Urinary bladder (tissue), 4 donors: ENCODE results near the gene BRMS1. TPM values are rescaled to one million over a fixed set of nuclear protein-coding genes. Genes with fewer than 3 reads are reported as not detected.

Experiments
- DNase-seq: peaks from one replicate; pipeline ENCODE4 v3.0.0-alpha.2; 2015; ENCODE audit errors: extremely low spot score
- H3K27ac ChIP-seq: one replicate; pipeline ENCODE4 v1.5.1; 2013; ENCODE audit warnings: low read depth, mild to moderate bottlenecking, moderate library complexity
- H3K36me3 ChIP-seq: one replicate; pipeline ENCODE4 v1.6.1; 2013; ENCODE audit warnings: mild to moderate bottlenecking, moderate library complexity; ENCODE audit not compliant: insufficient read depth
- H3K4me1 ChIP-seq: one replicate; pipeline ENCODE4 v1.6.1; 2013; ENCODE audit warnings: mild to moderate bottlenecking, moderate library complexity; ENCODE audit not compliant: insufficient read depth
- H3K4me3 ChIP-seq: one replicate; pipeline ENCODE4 v1.5.1; 2013; ENCODE audit warnings: low read depth, low read length
- WGBS: extraction: QIAGEN DNeasy Blood & Tissue Kit; methylation state at CpG from one replicate; pipeline ENCODE4 v1.1.7; 2013; 5-methylcytosine and 5-hydroxymethylcytosine counted together
- polyA plus RNA-seq: library from polyadenylated mRNA; stranded (reverse); fragments of 200-250 nt; gene quantifications from one replicate; pipeline ENCODE4 v1.2.3, GENCODE V29; 2013
- total RNA-seq: library from RNA; depleted of rRNA; stranded (reverse); fragments of >200 nt; gene quantifications from one replicate; pipeline ENCODE4 v1.2.3, GENCODE V29; 2014
- donor health status: healthy with polysubstance abuse.
- donor health status: healthy.

Gene BRMS1
- total and polyA plus RNA-seq, 2 donors = 13.6 to 37.3 TPM

GRCh38 chr11:66299186-66299585 is 45.7 kb downstream of the BRMS1 start:
- Histone ChIP-seq H3K4me3 (no peak overlapping the region), H3K36me3 (no peaks in the 10 kb centered on the region), H3K27ac (no peak overlapping the region), H3K4me1 (no peaks in the 10 kb centered on the region)
- 63% methylated on average over 3 of the region's 3 CpGs for WGBS
- DNase-seq = no peak

- H3K36me3 ChIP-seq = no peaks in the 10 kb centered on the region
- WGBS = 49% methylated on average over 8 of the region's 8 CpGs
- no peaks in the 10 kb centered on the region for H3K4me1 ChIP-seq
- no peak overlapping the region for H3K4me3 ChIP-seq
- no peak for DNase-seq
- H3K27ac ChIP-seq = no peak overlapping the region
Measured at GRCh38 chr11:66297610-66298009, 47.3 kb downstream of the BRMS1 start.

GRCh38 chr11:66294626-66295620 is 50.0 kb downstream of the BRMS1 start:
- no peak overlapping the region for H3K4me3 ChIP-seq
- WGBS = 87% methylated on average over 123 of the region's 123 CpGs
- no peak for DNase-seq

GRCh38 chr11:66293777-66294625 is 50.9 kb downstream of the BRMS1 start:
- WGBS = 81% methylated on average over 30 of the region's 30 CpGs
- no peak overlapping the region for H3K27ac ChIP-seq
- no peak for DNase-seq
- H3K36me3 ChIP-seq = no peaks in the 10 kb centered on the region
- no peaks in the 10 kb centered on the region for H3K4me1 ChIP-seq
- H3K4me3 ChIP-seq = no peak overlapping the region

More at GRCh38 chr11:66294626-66295620, 50.0 kb downstream of the BRMS1 start:
- no peaks in the 10 kb centered on the region for H3K4me1 ChIP-seq
- H3K36me3 ChIP-seq = no peaks in the 10 kb centered on the region
- H3K27ac ChIP-seq = no peak overlapping the region

GRCh38 chr11:66293352-66293751 is 51.6 kb downstream of the BRMS1 start:
- Histone ChIP-seq H3K27ac (no peak overlapping the region), H3K4me1 (no peaks in the 10 kb centered on the region), H3K4me3 (no peak overlapping the region), H3K36me3 (no peaks in the 10 kb centered on the region)
- WGBS = 69% methylated on average over 4 of the region's 4 CpGs
- DNase-seq = no peak

- no peak for DNase-seq
- Histone ChIP-seq H3K4me3 (no peak overlapping the region), H3K4me1 (no peaks in the 10 kb centered on the region), H3K27ac (no peak overlapping the region), H3K36me3 (no peaks in the 10 kb centered on the region)
- 55% methylated on average over 17 of the region's 17 CpGs for WGBS
Measured at GRCh38 chr11:66292543-66293332, 52.2 kb downstream of the BRMS1 start.

GRCh38 chr11:66291706-66292542 is 53.0 kb downstream of the BRMS1 start, which contains the start of gene TMEM151A:
Gene TMEM151A, plus strand, starts transcription at chr11:66291894. Its CDS starts 120 bp downstream, at chr11:66292014.
- H3K4me3 ChIP-seq = peak within 1 kb of the TSS; percentile 31
- H3K36me3 ChIP-seq = no peaks in the 10 kb centered on the region
- WGBS = 3% methylated on average over 95 of the region's 95 CpGs
- no peaks in the 10 kb centered on the region for H3K4me1 ChIP-seq
- DNase-seq = no peak
- H3K27ac ChIP-seq = no peak within 1 kb of the TSS

- WGBS = 16% methylated on average over 16 of the region's 16 CpGs
- Histone ChIP-seq H3K36me3 (no peaks in the 10 kb centered on the region), H3K4me3 (peak overlapping the region; percentile 31), H3K4me1 (no peaks in the 10 kb centered on the region), H3K27ac (no peak overlapping the region)
- DNase-seq = no peak
Measured at GRCh38 chr11:66291303-66291705, 53.6 kb downstream of the BRMS1 start.

- no peak overlapping the region for H3K4me3 ChIP-seq
- WGBS = 67% methylated on average over 2 of the region's 2 CpGs
- H3K4me1 ChIP-seq = no peaks in the 10 kb centered on the region
- H3K27ac ChIP-seq = no peak overlapping the region
- no peak for DNase-seq
- no peaks in the 10 kb centered on the region for H3K36me3 ChIP-seq
Measured at GRCh38 chr11:66290330-66290621, 54.6 kb downstream of the BRMS1 start.

GRCh38 chr11:66289548-66290329 is 55.2 kb downstream of the BRMS1 start:
- DNase-seq = no peak
- Histone ChIP-seq H3K4me1 (no peaks in the 10 kb centered on the region), H3K4me3 (peak overlapping the region; percentile 40), H3K36me3 (no peaks in the 10 kb centered on the region), H3K27ac (peak overlapping the region; percentile 85)
- 9% methylated on average over 36 of the region's 36 CpGs for WGBS

- DNase-seq = peak; percentile 99
- H3K4me3 ChIP-seq = peak within 1 kb of the TSS; percentile 59
- WGBS = under 1% methylated on average over 87 of the region's 87 CpGs
- peak within 1 kb of the TSS; percentile 97 for H3K27ac ChIP-seq
- peaks cover 1% of the 10 kb centered on the region for H3K36me3 ChIP-seq
- H3K4me1 ChIP-seq = no peaks in the 10 kb centered on the region
Measured at GRCh38 chr11:66288671-66289547, 56.0 kb downstream of the BRMS1 start, which contains the start of gene YIF1A. Gene YIF1A, minus strand, starts transcription at chr11:66289143. Its CDS starts 158 bp downstream, at chr11:66288985.
